OCI-LY3 (cell line): ENCODE data around the gene NAV2.

Experiments
- EZH2phosphoT487 ChIP-seq: fragments of 200-600 bp; shearing (Covaris generic); IDR thresholded peaks from 2 replicates; pipeline ENCODE4 v1.6.1; 2018; ENCODE audit warnings: antibody characterized with exemption, mixed run types, low read depth
- TF ChIP-seq, protein P1 (sequence below): fragments of 200-600, 300-600 bp; sonication (generic); IDR thresholded peaks from 2 replicates; pipeline ENCODE4 v1.5.1; 2014; ENCODE audit warnings: antibody characterized with exemption, low read length, low read depth

DNA sequence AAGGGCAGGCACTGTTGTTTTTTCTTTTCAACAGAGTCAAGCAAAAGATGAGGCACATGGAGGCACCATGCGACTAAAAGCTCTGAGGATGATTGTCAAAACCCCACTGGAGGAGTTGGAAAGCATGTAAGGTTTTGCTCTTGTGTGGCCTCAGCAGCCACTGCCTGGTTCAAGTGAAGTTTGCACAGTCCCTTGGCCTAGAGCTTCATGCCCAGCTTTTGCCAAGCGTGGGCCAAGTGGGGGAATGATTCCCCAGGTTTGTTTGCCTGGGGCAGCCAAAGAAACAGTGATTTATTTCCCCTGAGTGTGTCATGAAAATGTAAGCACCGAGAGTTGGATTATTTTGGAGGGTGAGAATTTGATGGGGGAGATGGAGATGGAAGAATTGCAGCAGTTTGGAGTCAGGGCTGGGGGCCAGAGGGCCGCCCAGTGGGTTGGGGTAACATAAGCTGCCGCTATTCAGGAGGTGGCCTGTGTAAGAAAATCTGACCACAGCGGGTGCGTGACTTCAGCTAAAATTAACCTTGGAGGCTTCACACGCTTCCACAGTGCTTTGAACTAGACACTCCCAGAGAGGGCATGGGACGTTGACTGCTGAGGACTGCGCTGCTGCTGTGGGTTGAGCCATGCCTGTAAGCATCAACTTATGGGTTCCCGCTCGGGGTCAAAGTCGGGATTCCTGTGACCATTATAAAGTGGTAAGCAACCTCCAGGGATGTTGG is 100.7 kb downstream of the NAV2 start:
- TF ChIP-seq, protein P1, sequence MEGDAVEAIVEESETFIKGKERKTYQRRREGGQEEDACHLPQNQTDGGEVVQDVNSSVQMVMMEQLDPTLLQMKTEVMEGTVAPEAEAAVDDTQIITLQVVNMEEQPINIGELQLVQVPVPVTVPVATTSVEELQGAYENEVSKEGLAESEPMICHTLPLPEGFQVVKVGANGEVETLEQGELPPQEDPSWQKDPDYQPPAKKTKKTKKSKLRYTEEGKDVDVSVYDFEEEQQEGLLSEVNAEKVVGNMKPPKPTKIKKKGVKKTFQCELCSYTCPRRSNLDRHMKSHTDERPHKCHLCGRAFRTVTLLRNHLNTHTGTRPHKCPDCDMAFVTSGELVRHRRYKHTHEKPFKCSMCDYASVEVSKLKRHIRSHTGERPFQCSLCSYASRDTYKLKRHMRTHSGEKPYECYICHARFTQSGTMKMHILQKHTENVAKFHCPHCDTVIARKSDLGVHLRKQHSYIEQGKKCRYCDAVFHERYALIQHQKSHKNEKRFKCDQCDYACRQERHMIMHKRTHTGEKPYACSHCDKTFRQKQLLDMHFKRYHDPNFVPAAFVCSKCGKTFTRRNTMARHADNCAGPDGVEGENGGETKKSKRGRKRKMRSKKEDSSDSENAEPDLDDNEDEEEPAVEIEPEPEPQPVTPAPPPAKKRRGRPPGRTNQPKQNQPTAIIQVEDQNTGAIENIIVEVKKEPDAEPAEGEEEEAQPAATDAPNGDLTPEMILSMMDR: no peak
- TF ChIP-seq EZH2phosphoT487: no peak
